Measurements from ENCODE around the gene ZXDC.

GRCh38 chr3:126454025-126454424 is 21.7 kb downstream of the ZXDC start:
- TF ChIP-seq CTCF (IDR thresholded peaks at IDR 0.05) = no peak
- TF ChIP-seq ZFX (IDR thresholded peaks at IDR 0.05; ENCODE audit: borderline replicate concordance) = no peak

All from 22Rv1 (cell line).